Measurements from ENCODE around the gene LEF1. TPM values are rescaled to one million over a fixed set of nuclear protein-coding genes. Genes with fewer than 3 reads are reported as not detected.

LEF1 gene
- total and polyA plus RNA-seq, 9 of the 15 experiments (the other 6 are each of a cell fraction or from before 2014, with no cell fraction given): 15.1 to 81.1 (median 29.7) TPM

- ATAC-seq (no peak), DNase-seq (ENCODE audit: extremely low read depth in 1 of 4, low spot score in 3 of 4) (no peak), FAIRE-seq (no peak)
- Histone ChIP-seq H3K27ac (ENCODE audit: extremely low read depth, low read depth, low read length) (no peak overlapping the region), H3K9ac (ENCODE audit: insufficient read depth in 1 of 2, low read depth in 2 of 2, low read length in 2 of 2) (no peak overlapping the region), H3K79me2 (ENCODE audit: control insufficient read depth, insufficient read depth, low read length) (no peaks in the 10 kb centered on the region), H3K9me1 (ENCODE audit: control insufficient read depth, insufficient read depth, low read length) (no peaks in the 10 kb centered on the region), H3K4me2 (ENCODE audit: insufficient read depth, low read length) (no peak overlapping the region), H3K27me3 (ENCODE audit: control insufficient read depth in 2 of 2, insufficient read depth in 2 of 2, low read length in 2 of 2) (no peaks in the 10 kb centered on the region), H3K9me3 (replicated peaks; ENCODE audit: control insufficient read depth, insufficient read depth, low read depth, low read length) (no peaks in the 10 kb centered on the region), H2AFZ (ENCODE audit: low read depth, low read length) (no peak overlapping the region), H3K36me3 (ENCODE audit: control insufficient read depth, insufficient read depth, low read length) (peaks cover 64% of the 10 kb centered on the region; the same call in 2 of the 3 replicates), H4K20me1 (replicated peaks; ENCODE audit: control insufficient read depth, insufficient read depth, low read length) (no peaks in the 10 kb centered on the region), H3K4me3 (no peak overlapping the region), H3K4me1 (replicated peaks in 1 of 2; ENCODE audit: control insufficient read depth in 2 of 2, insufficient read depth in 2 of 2, low read length in 2 of 2) (no peaks in the 10 kb centered on the region)
- WGBS (ENCODE audit: insufficient coverage, low coverage, missing lambda C conversion rate): 59% methylated on average over 5 of the region's 5 CpGs
- in situ Hi-C loops (cut with MboI) (no loop called here), intact Hi-C loops (cut with micrococcal nuclease) (no loop called here)
- TF ChIP-seq NFE2 (IDR thresholded peaks at IDR 0.05; ENCODE audit: low read depth): peak; percentile 30; the same call in 1 of the 2 replicates
- no peak for TF ChIP-seq RAD51 (IDR thresholded peaks at IDR 0.05; ENCODE audit: borderline replicate concordance, low read depth)
- TF ChIP-seq ZNF316 (IDR thresholded peaks at IDR 0.05): peak; percentile 75
- TF ChIP-seq MAFF (IDR thresholded peaks at IDR 0.05; ENCODE audit: low read length): peak; percentile 43; the same call in 1 of the 2 replicates
- TF ChIP-seq C11orf30 (IDR thresholded peaks at IDR 0.05; ENCODE audit: low read depth): peak; percentile 43; the same call in 1 of the 2 replicates
- no peak for TF ChIP-seq IFI16 (CRISPR knock-in tag; IDR thresholded peaks at IDR 0.05)
- TF ChIP-seq HDAC6 (IDR thresholded peaks at IDR 0.05; ENCODE audit: low read depth, low read length): no peak
- BruUV-seq (replicated peaks): no TSS peak
- ChIA-PET CTCF (ENCODE audit: low intra/inter-chr PET ratio) (no interaction called here), POLR2A (no interaction called here)
Observed at GRCh38 chr4:108024085-108024877, 144.5 kb downstream of the LEF1 start.

All from K562 (cell line).